Limb (tissue), 2 donors: ENCODE results near the gene SMU1.

ENCODE experiments used
- DNase-seq, 2 donors: peaks; one replicate each; pipeline ENCODE4 v3.0.0-alpha.2; 2016; ENCODE audit errors: extremely low spot score in 2 of 2

The SMU1 gene

GRCh38 chr9:33076046-33077004 is at the start of gene SMU1:
Gene SMU1, minus strand, starts transcription at chr9:33076674. Its CDS starts 66 bp downstream, at chr9:33076608.
- DNase-seq, result peak; percentile 96 to 98

DNA sequence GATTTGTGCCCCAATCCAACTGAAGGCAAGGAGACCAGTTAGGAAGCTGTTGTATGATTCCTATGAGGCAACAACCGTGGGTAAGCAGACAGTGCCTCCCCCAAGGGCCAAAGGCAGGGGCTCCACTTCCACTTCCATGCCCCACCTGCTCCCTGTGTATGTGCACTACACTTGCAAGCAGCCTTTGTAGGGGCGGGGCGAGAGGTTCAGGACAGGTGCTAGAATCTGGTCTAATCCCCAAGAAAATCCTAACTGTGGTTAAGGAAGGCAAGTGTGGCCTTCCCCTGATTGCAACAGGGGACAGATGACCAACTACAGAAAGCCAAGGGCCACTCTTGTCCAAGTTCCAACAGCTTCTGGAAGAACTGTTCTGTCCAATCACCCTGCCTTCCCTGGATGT is 49.0 kb upstream of the SMU1 start:
- no peak for DNase-seq

GRCh38 chr9:33124751-33125381 is 48.4 kb upstream of the SMU1 start:
- DNase-seq, result no peak

DNA sequence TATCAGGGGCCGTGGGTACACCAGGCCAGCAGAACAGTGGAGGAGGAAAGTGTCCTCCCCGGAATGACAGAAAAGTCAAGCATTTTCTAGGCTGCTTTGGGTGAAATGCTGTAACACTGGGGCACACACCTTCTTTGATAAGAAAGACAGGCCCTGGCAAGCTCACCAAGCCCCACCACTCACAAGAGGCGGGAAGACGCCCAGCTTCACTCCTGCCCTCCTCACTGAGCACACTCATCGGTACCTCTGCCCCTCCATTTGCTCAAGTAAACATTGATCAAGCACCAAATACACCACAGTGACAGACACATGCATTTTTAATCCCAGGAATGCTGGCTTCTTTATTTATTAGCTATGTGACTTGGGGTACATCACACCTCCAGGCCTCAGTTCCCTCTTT is 47.6 kb upstream of the SMU1 start:
- DNase-seq, result no peak

DNA sequence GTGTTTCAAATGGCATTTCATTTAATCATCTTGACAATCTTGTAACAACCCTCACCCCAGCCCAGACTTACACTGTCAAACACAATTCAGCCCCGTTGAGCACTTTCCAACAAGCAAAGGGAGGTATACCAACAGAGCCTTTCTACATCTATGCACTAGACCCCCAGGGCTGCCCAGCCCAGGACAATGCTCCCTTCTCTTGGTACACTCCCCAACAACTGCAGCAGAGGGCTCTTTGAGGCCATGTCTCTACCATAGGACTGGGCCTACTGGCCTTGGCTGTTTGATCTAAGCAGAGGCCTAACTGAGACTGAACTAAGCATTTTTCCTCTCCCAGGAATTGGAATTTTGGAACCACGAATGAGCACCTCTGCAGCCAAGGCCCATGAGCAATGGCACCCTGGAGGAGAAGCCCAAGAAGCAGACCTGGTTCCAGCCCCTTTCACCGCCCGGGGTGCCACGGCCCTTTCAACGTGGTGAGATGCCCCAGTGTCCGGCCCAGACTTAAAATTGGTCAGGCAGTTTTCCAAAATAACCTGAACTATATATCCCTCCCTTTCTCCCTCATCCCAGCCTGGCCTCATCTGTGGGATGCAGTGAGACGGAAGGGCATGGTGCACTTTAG is 47.0 kb upstream of the SMU1 start:
- DNase-seq, result no peak

GRCh38 chr9:33120620-33121019 is 44.1 kb upstream of the SMU1 start:
- no peak for DNase-seq

DNA sequence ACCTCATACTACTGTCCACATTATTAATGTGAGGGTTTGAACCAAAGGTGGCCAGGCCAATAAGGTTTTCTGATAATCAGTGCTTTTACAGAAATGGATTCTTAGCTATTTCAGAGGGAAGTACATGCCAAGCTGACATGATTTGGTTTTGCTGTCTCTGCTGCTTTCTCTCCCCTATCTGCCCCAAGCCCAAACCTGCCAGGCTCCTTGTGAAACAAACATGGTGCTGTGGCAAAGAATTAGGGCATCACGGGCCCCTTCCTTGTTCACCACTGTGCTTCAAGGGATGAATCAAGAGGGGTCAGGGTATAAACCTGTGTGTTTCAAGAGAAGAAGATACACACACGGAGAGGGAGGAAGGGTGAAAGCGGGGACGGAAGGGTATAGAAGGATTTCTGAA is 41.3 kb upstream of the SMU1 start:
- DNase-seq, result no peak

DNA sequence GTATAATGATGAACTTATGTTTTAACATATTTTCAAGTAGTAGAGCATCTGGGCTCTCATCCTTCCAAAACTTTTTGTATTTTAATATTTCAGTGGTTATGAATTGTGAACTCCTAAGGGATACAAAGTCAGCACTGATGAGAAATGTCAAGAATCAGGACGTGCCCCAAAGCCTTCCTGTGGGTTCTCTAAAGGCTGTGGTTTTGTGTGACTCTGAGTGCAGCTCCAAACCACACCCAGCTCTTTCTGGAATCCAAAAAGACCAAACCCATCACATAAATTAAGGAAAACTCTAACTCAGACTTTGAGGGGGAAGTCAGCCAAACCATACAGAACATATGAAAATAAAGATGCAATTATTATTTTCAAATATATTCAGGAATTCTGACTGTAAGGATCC is 40.8 kb upstream of the SMU1 start:
- peak in 1 of 2 donors; percentile 44 for DNase-seq

- no peak for DNase-seq
Measured at GRCh38 chr9:33116860-33117259, 40.4 kb upstream of the SMU1 start.

GRCh38 chr9:33114746-33115145 is 38.3 kb upstream of the SMU1 start:
- no peak for DNase-seq

DNA sequence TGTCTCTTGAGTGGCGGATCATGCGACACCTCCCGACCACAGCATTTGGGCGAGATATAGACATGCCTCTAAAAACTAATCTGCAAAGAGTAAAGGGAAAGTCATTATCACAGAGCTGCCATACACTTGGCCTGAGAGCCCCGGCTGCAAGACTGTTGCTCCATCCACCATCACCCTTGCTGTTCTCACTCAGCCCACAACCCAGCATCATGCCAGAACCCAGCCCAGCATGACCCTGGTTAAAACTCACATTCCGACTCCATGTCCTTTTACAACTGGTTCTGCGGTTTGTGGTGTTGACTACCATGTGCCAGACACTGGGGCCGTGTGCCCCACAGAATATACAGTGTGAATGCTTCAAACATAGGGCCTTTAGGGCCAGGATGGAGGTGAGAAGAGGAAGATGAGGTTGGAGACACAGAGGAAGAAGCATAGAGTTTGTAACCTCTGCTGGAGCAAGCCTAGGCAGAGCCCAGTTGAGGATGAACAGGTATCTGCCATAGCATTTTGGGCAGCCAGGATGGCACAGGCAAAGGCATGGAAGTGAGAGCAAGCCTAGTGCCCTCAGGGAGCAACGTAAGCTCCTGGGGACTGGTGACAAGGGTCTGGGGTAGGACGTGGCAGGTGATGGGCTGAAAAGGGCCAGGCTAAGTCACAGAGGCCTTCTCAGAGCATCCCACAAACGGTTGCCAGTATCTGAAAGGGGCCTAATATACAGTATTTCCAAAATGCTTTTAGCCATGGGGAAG is 37.5 kb upstream of the SMU1 start:
- DNase-seq, result no peak

DNA sequence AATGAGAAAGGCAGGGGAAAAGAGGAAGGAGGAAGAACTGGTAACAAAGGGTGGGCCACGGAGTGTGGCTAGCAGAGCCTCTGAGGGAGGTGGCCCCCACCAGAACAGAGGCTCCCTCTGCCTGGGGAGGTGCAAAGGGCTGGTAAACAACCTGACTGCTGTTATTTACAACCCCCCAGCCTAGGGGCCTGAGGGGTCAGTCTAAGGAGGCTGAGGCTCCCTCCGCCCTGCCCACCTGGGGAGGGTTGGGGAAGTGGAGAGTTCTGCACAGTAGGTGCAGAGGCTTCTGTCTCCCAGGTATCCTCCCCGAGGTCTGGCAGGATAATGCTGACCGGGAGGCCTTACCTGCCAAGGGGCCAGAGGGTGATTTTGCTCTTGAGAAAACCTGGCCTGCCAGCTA is 35.6 kb upstream of the SMU1 start:
- DNase-seq, result no peak

GRCh38 chr9:33111631-33112030 is 35.2 kb upstream of the SMU1 start:
- no peak for DNase-seq

DNA sequence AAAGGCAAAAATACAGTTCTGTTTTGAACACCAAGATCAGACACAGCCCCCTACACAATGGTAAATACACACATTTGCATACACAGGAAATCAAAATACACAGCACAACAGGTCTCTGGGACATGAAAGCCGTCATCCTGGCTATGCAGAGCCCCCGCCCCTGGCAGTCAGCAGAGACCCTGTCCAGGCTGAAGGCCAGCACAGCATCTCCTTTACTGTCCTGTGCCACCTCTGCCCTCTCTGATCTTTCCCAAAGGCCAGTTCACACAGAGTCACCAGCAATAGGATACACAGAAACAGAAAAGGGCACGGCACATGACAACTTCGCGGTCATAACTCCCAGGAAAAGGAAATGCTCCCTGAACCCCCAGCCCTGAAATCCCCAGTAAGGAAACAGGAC is 34.2 kb upstream of the SMU1 start:
- no peak for DNase-seq

GRCh38 chr9:33109850-33110595 is 33.5 kb upstream of the SMU1 start:
- no peak for DNase-seq

- no peak for DNase-seq
Measured at GRCh38 chr9:33109097-33109496, 32.6 kb upstream of the SMU1 start.

GRCh38 chr9:33108472-33108871 is 32.0 kb upstream of the SMU1 start:
- no peak for DNase-seq

DNA sequence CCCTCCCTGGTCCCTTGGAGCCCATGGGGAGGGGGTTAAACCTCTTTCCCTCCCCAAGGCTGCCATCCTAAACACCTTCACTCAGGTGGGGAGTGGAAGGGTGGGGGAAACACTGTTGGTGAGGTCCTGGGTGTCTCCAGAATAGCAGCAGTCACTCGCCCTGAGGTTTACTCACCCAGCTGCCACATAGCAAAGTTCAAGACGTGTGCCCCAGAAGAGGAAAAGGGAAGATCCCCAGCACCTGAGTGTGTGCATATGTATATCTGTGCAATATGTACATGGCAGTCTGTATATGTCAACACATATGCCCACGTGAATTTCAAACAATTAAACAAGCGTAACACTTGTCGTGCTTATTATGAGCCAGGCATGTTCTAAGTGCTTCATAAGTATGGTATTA is 31.3 kb upstream of the SMU1 start:
- no peak for DNase-seq

GRCh38 chr9:33106827-33107621 is 30.6 kb upstream of the SMU1 start:
- peak; percentile 45 to 66 for DNase-seq

- no peak for DNase-seq
Measured at GRCh38 chr9:33106372-33106771, 29.9 kb upstream of the SMU1 start.
